ENCODE measurements around the gene TSC22D1.

GRCh38 chr13:44540761-44541434 is 35.2 kb downstream of the TSC22D1 start:
- no peak for TF ChIP-seq CTCF (optimal IDR thresholded peaks at IDR 0.05 in 1 of 3, IDR thresholded peaks at IDR 0.05 in 1 of 3, conservative IDR thresholded peaks at IDR 0.05 in 1 of 3; ENCODE audit: extremely low read depth in 1 of 3, insufficient read depth in 2 of 3, low read length in 3 of 3)
- TF ChIP-seq EZH2 (IDR thresholded peaks at IDR 0.05; ENCODE audit: low read length) = no peak

Measured in keratinocyte (primary cell).